HCT116 (cell line): ENCODE data around the gene GP1BA. TPM values are rescaled to one million over a fixed set of nuclear protein-coding genes. Genes with fewer than 3 reads are reported as not detected.

ENCODE experiments used
- ATAC-seq: fragments of 200-7000 bp; cut with Tn5 transposase; 2 replicates; pipeline ENCODE4 v1.9.1; 2020; ENCODE audit warnings: mild to moderate bottlenecking, moderate library complexity
- BruUV-seq: library from RNA; stranded (reverse); fragments of 400-500 nt; replicated peaks from 2 replicates; lab custom pipeline; 2021; lab: Mats Ljungman, UMichigan
- CTCF ChIA-PET: fragments of 300-600 bp; sonication (Branson Sonifier 250); formaldehyde crosslinking; loops from one replicate; lab custom pipeline; 2021; ENCODE audit warnings: antibody characterized with exemption; lab: Charles Lee
- POLR2A ChIA-PET: fragments of 300-600, 350-600 bp; sonication (Branson Sonifier 250); formaldehyde crosslinking; loops from one replicate; lab custom pipeline; 2021; ENCODE audit warnings: antibody characterized with exemption; lab: Charles Lee
- RAD21 ChIA-PET, 2 experiments: fragments of 300-600 bp; sonication (Branson Sonifier 250); formaldehyde crosslinking; loops; one replicate each; lab custom pipeline; 2023; ENCODE audit warnings: low total read pairs in 2 of 2; ENCODE audit not compliant: uncharacterized antibody in 2 of 2, unreplicated experiment in 2 of 2, low non-redundant PET in 1 of 2; lab: Charles Lee
- DNase-seq: peaks from one replicate; pipeline ENCODE4 v3.0.0-alpha.2; 2010; ENCODE audit warnings: low read depth, low spot score
- H2AFZ ChIP-seq: fragments of 200-600 bp; shearing (Covaris generic), sonication (generic); 2 replicates; pipeline ENCODE4 v1.6.1; 2017; ENCODE audit warnings: low read depth, mixed run types, mixed read lengths, antibody characterized with exemption, low read length; ENCODE audit not compliant: poor library complexity, severe bottlenecking
- H3K27ac ChIP-seq: 2 replicates; pipeline ENCODE4 v1.5.1; 2012; ENCODE audit warnings: low read depth, low read length
- H3K27me3 ChIP-seq: fragments of 200-600 bp; sonication (generic); 2 replicates; pipeline ENCODE4 v1.6.1; 2016; ENCODE audit warnings: mixed run types, low read length, mixed read lengths; ENCODE audit not compliant: insufficient read depth
- H3K36me3 ChIP-seq, 2 experiments: fragments of 200-500 bp in 1 of 2; fragments of 200-600 bp in 1 of 2; sonication (Bioruptor generic) in 1 of 2; sonication (generic) in 1 of 2; 2 replicates each; pipeline versions ENCODE4 v1.5.1 to v1.6.1; 2014 to 2016; ENCODE audit warnings: low read length in 2 of 2, inconsistent platforms in 1 of 2, mixed read lengths in 1 of 2, mixed run types in 1 of 2; ENCODE audit not compliant: insufficient read depth in 2 of 2, control insufficient read depth in 1 of 2
- H3K4me1 ChIP-seq, 2 experiments: fragments of 200-600 bp in 1 of 2; sonication (generic) in 1 of 2; 2 replicates each; pipeline versions ENCODE4 v1.5.1 to v1.6.1; 2012 to 2017; ENCODE audit warnings: low read length in 2 of 2, inconsistent platforms in 1 of 2, mild to moderate bottlenecking in 1 of 2, mixed read lengths in 1 of 2, mixed run types in 1 of 2, moderate library complexity in 1 of 2; ENCODE audit not compliant: insufficient read depth in 2 of 2, control insufficient read depth in 1 of 2
- H3K4me2 ChIP-seq: fragments of 200-600 bp; sonication (generic); 2 replicates; pipeline ENCODE4 v1.6.1; 2017; ENCODE audit warnings: mixed run types, low read length, mixed read lengths
- H3K4me3 ChIP-seq, 2 experiments: fragments of 200-600 bp in 1 of 2; sonication (generic) in 1 of 2; replicated peaks in 1 of 2; 2 replicates each; pipeline ENCODE4 v1.5.1; 2011 to 2016; ENCODE audit warnings: low read length in 2 of 2, control low read depth in 1 of 2, low read depth in 1 of 2, mild to moderate bottlenecking in 1 of 2, mixed read lengths in 1 of 2, mixed run types in 1 of 2
- H3K79me2 ChIP-seq: fragments of 200-600 bp; sonication (generic); 2 replicates; pipeline ENCODE4 v1.6.1; 2017; ENCODE audit warnings: mild to moderate bottlenecking, mixed run types, low read length, moderate library complexity, mixed read lengths; ENCODE audit not compliant: insufficient read depth
- H3K9ac ChIP-seq: fragments of 200-600 bp; sonication (generic); 2 replicates; pipeline ENCODE4 v1.6.1; 2016; ENCODE audit warnings: low read length, mixed read lengths
- H3K9me2 ChIP-seq: fragments of 200-600 bp; sonication (generic), shearing (Covaris generic); 2 replicates; pipeline ENCODE4 v1.6.1; 2017; ENCODE audit warnings: mixed run types, mild to moderate bottlenecking, moderate library complexity; ENCODE audit not compliant: insufficient read depth
- H3K9me3 ChIP-seq, 2 experiments: fragments of 200-500 bp in 1 of 2; fragments of 200-600 bp in 1 of 2; sonication (Bioruptor generic) in 1 of 2; sonication (generic) in 1 of 2; 2 replicates each; pipeline ENCODE4 v1.6.1; 2014 to 2017; ENCODE audit warnings: low read length in 2 of 2, mixed read lengths in 2 of 2, inconsistent platforms in 1 of 2, low read depth in 1 of 2, mild to moderate bottlenecking in 1 of 2, mixed run types in 1 of 2, moderate library complexity in 1 of 2; ENCODE audit not compliant: control insufficient read depth in 1 of 2, insufficient read depth in 1 of 2
- H4K20me1 ChIP-seq: fragments of 200-600 bp; sonication (generic), shearing (Covaris generic); 2 replicates; pipeline ENCODE4 v1.6.1; 2017; ENCODE audit warnings: mixed run types, mild to moderate bottlenecking, moderate library complexity; ENCODE audit not compliant: insufficient read depth
- ATF3 ChIP-seq: IDR thresholded peaks from 2 replicates; pipeline ENCODE4 v1.6.1; 2012
- CBX3 ChIP-seq: IDR thresholded peaks from 2 replicates; pipeline ENCODE4 v1.6.1; 2012; ENCODE audit warnings: low read depth
- CEBPB ChIP-seq: IDR thresholded peaks from 2 replicates; pipeline ENCODE4 v1.6.1; 2012; ENCODE audit warnings: low read depth
- CTCF ChIP-seq, 3 experiments: fragments of 200-600 bp in 1 of 3; sonication (generic) in 1 of 3; IDR thresholded peaks in 2 of 3; conservative IDR thresholded peaks in 1 of 3; 2 replicates each; pipeline ENCODE4 v1.5.1; 2012 to 2017; ENCODE audit warnings: low read depth in 2 of 3, low read length in 2 of 3, antibody characterized with exemption in 1 of 3, borderline replicate concordance in 1 of 3, control low read depth in 1 of 3, mild to moderate bottlenecking in 1 of 3, mixed read lengths in 1 of 3, mixed run types in 1 of 3, moderate library complexity in 1 of 3; ENCODE audit not compliant: insufficient read depth in 1 of 3
- EGR1 ChIP-seq: IDR thresholded peaks from 2 replicates; pipeline ENCODE4 v1.6.1; 2012; ENCODE audit warnings: low read depth
- FOSL1 ChIP-seq: IDR thresholded peaks from 2 replicates; pipeline ENCODE4 v1.6.1; 2012; ENCODE audit warnings: low read depth
- POLR2AphosphoS5 ChIP-seq: IDR thresholded peaks from 2 replicates; pipeline ENCODE4 v1.6.1; 2011; ENCODE audit warnings: mild to moderate bottlenecking, low read depth, low read length, moderate library complexity
- RAD21 ChIP-seq: IDR thresholded peaks from 2 replicates; pipeline ENCODE4 v1.6.1; 2012; ENCODE audit warnings: low read depth, mild to moderate bottlenecking
- SP1 ChIP-seq: IDR thresholded peaks from 2 replicates; pipeline ENCODE4 v1.6.1; 2012; ENCODE audit warnings: low read depth
- YY1 ChIP-seq: IDR thresholded peaks from 2 replicates; pipeline ENCODE4 v1.6.1; 2011; ENCODE audit warnings: low read length, low read depth, moderate library complexity, mild to moderate bottlenecking; ENCODE audit not compliant: insufficient replicate concordance; ENCODE audit errors: extremely low read depth
- ZFX ChIP-seq: fragments of 450-650 bp; IDR thresholded peaks from 2 replicates; pipeline ENCODE4 v1.6.1; 2017
- intact Hi-C: fragments of 100-400 bp; cut with micrococcal nuclease; formaldehyde crosslinking; loops from 2 replicates; pipeline ENCODE4 v1.10.0; 2022
- total RNA-seq: library from RNA; stranded (reverse); gene quantifications from one replicate; pipeline ENCODE4 v1.2.1, GENCODE V29; 2021; ENCODE audit not compliant: unreplicated experiment
- TF ChIP-seq, protein P1 (sequence below): IDR thresholded peaks from 2 replicates; pipeline ENCODE4 v1.6.1; 2011; ENCODE audit warnings: mild to moderate bottlenecking, low read length, moderate library complexity; ENCODE audit not compliant: insufficient replicate concordance; ENCODE audit errors: extremely low read depth
- TF ChIP-seq, protein P2 (sequence below): IDR thresholded peaks from 2 replicates; pipeline ENCODE4 v1.6.1; 2012

Gene GP1BA
- total RNA-seq, 1 experiment from 2014 or later = not detected

DNA sequence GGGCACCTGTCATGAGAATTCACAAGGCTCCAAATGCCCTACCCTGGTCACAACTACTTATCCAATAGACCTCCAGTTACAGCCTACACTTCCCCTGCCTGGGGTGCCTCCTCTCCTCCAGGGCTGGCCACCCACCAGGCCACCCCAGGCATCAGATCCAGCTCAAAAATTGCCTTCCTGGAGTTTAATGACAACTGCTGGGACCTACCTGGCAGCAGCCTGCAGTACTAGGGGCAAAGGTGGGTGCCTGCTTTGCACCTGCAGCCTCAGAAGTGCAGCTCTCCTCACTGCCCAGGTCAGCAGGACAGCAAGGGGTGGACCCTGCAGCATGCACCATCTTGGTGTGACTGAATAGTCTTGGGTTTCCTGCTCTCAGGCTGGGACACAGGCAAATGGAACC lies 3.6 kb downstream of the GP1BA start:
- Histone ChIP-seq H3K27ac (no peak overlapping the region), H3K4me3 (no peak overlapping the region), H3K4me2 (no peak overlapping the region), H3K9me2 (no peaks in the 10 kb centered on the region), H3K36me3 (peaks cover 0 to 17% of the 10 kb centered on the region in 2 experiments; a peak in 1 of 4 replicates), H3K9ac (no peak overlapping the region), H3K9me3 (no peaks in the 10 kb centered on the region), H3K79me2 (peaks cover 22% of the 10 kb centered on the region), H3K4me1 (peaks cover 9 to 22% of the 10 kb centered on the region in 2 experiments), H3K27me3 (no peaks in the 10 kb centered on the region), H2AFZ (no peak overlapping the region)
- intact Hi-C loops = loop anchor here (2.0 kb wide), 1 partner anchor 15 kb away; no protein-coding TSS in a partner anchor
- POLR2A ChIA-PET = no interaction called here
- CTCF ChIA-PET = no interaction called here
- DNase-seq (no peak), ATAC-seq (no peak)
- RAD21 ChIA-PET = no interaction called here
- no TSS peak for BruUV-seq
- no peak for TF ChIP-seq CEBPB
- TF ChIP-seq POLR2AphosphoS5 = no peak
- TF ChIP-seq YY1 = no peak
- TF ChIP-seq RAD21 = no peak
- no peak for TF ChIP-seq CBX3
- TF ChIP-seq, protein P1, sequence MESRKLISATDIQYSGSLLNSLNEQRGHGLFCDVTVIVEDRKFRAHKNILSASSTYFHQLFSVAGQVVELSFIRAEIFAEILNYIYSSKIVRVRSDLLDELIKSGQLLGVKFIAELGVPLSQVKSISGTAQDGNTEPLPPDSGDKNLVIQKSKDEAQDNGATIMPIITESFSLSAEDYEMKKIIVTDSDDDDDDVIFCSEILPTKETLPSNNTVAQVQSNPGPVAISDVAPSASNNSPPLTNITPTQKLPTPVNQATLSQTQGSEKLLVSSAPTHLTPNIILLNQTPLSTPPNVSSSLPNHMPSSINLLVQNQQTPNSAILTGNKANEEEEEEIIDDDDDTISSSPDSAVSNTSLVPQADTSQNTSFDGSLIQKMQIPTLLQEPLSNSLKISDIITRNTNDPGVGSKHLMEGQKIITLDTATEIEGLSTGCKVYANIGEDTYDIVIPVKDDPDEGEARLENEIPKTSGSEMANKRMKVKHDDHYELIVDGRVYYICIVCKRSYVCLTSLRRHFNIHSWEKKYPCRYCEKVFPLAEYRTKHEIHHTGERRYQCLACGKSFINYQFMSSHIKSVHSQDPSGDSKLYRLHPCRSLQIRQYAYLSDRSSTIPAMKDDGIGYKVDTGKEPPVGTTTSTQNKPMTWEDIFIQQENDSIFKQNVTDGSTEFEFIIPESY = no peak
- TF ChIP-seq SP1 = no peak
- no peak for TF ChIP-seq FOSL1
- TF ChIP-seq CTCF (IDR thresholded peaks at IDR 0.05 in 2 of 3, conservative IDR thresholded peaks at IDR 0.05 in 1 of 3; ENCODE audit: borderline replicate concordance in 1 of 3, insufficient read depth in 1 of 3, low read depth in 2 of 3, low read length in 2 of 3) = no peak
- TF ChIP-seq ATF3 = no peak
- no peak for TF ChIP-seq ZFX
- TF ChIP-seq EGR1 = no peak
- TF ChIP-seq, protein P2, sequence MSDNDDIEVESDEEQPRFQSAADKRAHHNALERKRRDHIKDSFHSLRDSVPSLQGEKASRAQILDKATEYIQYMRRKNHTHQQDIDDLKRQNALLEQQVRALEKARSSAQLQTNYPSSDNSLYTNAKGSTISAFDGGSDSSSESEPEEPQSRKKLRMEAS = no peak
- TF ChIP-seq, all 23 proteins: peak for 0
- H4K20me1 ChIP-seq = no peaks in the 10 kb centered on the region
